ENCODE measurements around the gene ATP6V0B.

The ATP6V0B gene

DNA sequence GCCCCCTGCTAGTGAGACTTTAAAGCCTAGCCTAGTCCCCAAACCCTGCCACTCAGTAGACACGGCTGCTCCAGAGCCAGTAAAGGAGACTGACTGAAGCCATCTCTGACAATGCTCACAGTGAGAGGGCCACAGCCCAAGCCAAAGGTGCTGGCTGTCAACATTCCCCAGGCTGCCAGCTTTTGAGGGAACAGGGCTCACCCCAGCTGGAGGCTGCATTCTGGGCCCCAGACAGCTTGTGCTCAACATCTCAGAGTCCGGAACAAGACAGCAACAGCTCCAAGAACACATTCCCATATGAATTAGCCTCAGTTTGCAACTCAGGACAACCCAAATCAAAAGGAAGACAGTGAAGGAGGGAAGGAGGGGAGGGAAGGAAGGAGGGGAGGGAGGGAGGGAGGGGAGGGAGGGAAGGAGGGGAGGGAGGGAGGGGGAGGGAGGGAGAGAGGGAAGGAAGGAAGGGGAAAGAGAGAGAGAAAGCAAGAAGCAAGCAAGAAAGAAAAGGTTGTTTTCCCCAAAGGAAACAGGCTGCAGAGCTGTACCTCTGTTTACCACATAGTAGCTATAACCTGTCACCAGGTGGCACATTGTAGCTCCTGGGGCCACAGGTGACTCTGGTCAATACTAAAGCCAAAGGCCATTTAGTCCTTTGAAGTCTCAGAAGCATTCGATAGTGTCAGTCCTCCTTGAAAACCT lies 35.7 kb upstream of the ATP6V0B start:
- peaks cover 19 to 36% (median 32%) of the 10 kb centered on the region in 10 experiments for H3K4me1 ChIP-seq
- peaks cover 33 to 47% (median 41%) of the 10 kb centered on the region in 11 experiments for H3K27me3 ChIP-seq

GRCh38 chr1:43942411-43942810 lies 32.3 kb upstream of the ATP6V0B start:
- Histone ChIP-seq H3K4me1 (peaks cover 19 to 42% (median 32%) of the 10 kb centered on the region in 10 experiments), H3K4me2 (peak overlapping the region in 3 of 11 experiments; percentile 18 to 45 (median 33); a peak in 5 of 22 replicates), H3K9me3 (replicated peaks in 1 of 11) (no peaks in the 10 kb centered on the region), H3K36me3 (peaks cover 0 to 28% (median 7%) of the 10 kb centered on the region in 11 experiments; a peak in 10 of 22 replicates), H3K9ac (peak overlapping the region in 1 of 11 experiments; percentile 18; a peak in 1 of 22 replicates), H3K4me3 (no peak overlapping the region), H3K27me3 (peaks cover 1 to 14% (median 7%) of the 10 kb centered on the region in 11 experiments; a peak in 21 of 22 replicates), H3K27ac (no peak overlapping the region), H4K20me1 (peaks cover 0 to 44% (median 15%) of the 10 kb centered on the region in 11 experiments; a peak in 17 of 22 replicates)
- TF ChIP-seq Cebpa-rat (IDR thresholded peaks at IDR 0.05), result no peak

More for the DNA sequence above, 35.7 kb upstream of the ATP6V0B start:
- Histone ChIP-seq H3K4me2 (peak overlapping the region in 2 of 11 experiments; percentile 15 to 42; a peak in 3 of 22 replicates), H3K4me3 (no peak overlapping the region), H3K9me3 (replicated peaks in 1 of 11) (no peaks in the 10 kb centered on the region), H3K27ac (no peak overlapping the region), H3K36me3 (peaks cover 0 to 34% (median 10%) of the 10 kb centered on the region in 11 experiments; a peak in 13 of 22 replicates), H3K9ac (no peak overlapping the region), H4K20me1 (peaks cover 0 to 59% (median 39%) of the 10 kb centered on the region in 11 experiments; a peak in 19 of 22 replicates)
- TF ChIP-seq Cebpa-rat (IDR thresholded peaks at IDR 0.05), result no peak

DNA sequence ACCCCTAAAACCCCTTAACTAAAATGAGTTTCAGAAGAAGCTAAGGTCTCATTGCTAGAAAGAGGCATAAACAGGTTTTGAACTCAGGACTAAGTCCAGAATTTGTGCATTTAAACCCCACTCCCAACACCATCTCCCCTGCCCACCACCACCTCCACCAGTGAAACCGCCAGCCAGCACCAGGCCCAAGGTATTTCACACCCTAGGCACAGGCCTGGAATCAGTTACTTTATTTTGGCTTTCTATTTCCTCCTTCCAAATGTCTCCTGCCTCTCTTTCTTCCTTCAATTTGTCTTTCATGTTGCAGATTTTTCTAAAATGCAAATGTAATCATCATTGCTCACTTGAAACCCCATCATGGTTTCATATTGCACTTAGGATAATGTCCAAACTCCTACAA lies 29.9 kb upstream of the ATP6V0B start:
- Histone ChIP-seq H3K27me3 (no peaks in the 10 kb centered on the region), H3K27ac (no peak overlapping the region), H3K4me3 (peak overlapping the region in 4 of 10 experiments; percentile 21 to 77 (median 76); a peak in 4 of 20 replicates), H3K36me3 (peaks cover 5 to 27% (median 14%) of the 10 kb centered on the region in 11 experiments; a peak in 21 of 22 replicates), H3K9ac (peak overlapping the region in 3 of 11 experiments; percentile 10 to 25 (median 17); a peak in 4 of 22 replicates), H3K9me3 (replicated peaks in 1 of 11) (no peaks in the 10 kb centered on the region), H4K20me1 (peaks cover 0 to 48% (median 19%) of the 10 kb centered on the region in 11 experiments; a peak in 12 of 22 replicates), H3K4me2 (peak overlapping the region; percentile 69 to 100 (median 99)), H3K4me1 (peaks cover 34 to 57% (median 47%) of the 10 kb centered on the region in 10 experiments)
- no peak for TF ChIP-seq Cebpa-rat (IDR thresholded peaks at IDR 0.05)

DNA sequence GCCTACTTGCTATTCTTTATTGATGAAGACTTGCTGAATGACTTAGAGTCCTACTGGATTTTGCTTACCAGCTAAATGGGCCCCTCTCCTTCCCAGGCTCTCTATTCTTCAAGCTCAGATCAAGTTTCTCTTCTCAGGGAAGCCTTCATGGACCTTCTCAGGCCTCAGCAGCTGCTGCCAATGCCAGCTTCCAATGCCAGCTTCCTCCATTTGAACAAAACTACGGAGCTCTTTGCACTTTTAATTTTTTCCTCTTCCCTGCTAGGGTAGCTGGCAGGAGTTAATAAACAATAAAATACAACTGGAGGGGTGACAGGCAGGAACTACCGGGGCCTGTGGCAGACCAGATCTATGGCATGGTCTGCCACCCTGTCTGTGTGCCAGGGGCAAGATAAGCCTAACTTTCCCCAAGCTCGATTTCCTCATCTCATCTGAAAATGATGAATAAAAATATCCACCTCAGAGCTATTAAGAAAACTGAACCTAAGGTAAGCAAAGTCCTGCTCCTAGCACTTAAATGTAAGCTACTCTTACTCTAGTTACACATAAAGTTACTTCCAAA lies 29.0 kb upstream of the ATP6V0B start:
- Histone ChIP-seq H3K4me1 (peaks cover 34 to 58% (median 47%) of the 10 kb centered on the region in 10 experiments), H3K9ac (peak overlapping the region; percentile 88 to 100 (median 98)), H4K20me1 (peaks cover 0 to 55% (median 19%) of the 10 kb centered on the region in 11 experiments; a peak in 11 of 22 replicates), H3K4me2 (peak overlapping the region; percentile 78 to 100 (median 99)), H3K27ac (peak overlapping the region; percentile 91 to 100 (median 98); a peak in 21 of 22 replicates), H3K36me3 (peaks cover 13 to 36% (median 20%) of the 10 kb centered on the region in 11 experiments; a peak in 21 of 22 replicates), H3K4me3 (peak overlapping the region; percentile 74 to 92 (median 78)), H3K9me3 (replicated peaks in 1 of 11) (no peaks in the 10 kb centered on the region), H3K27me3 (no peaks in the 10 kb centered on the region)
- no peak for TF ChIP-seq Cebpa-rat (IDR thresholded peaks at IDR 0.05)

- Histone ChIP-seq H3K9me3 (replicated peaks in 1 of 11) (no peaks in the 10 kb centered on the region), H3K4me1 (peaks cover 34 to 65% (median 48%) of the 10 kb centered on the region in 10 experiments), H4K20me1 (peaks cover 0 to 62% (median 19%) of the 10 kb centered on the region in 11 experiments; a peak in 12 of 22 replicates), H3K9ac (peak within 1 kb of the TSS; percentile 88 to 100 (median 98)), H3K4me2 (peak within 1 kb of the TSS; percentile 78 to 100 (median 99)), H3K27ac (peak within 1 kb of the TSS; percentile 91 to 100 (median 98)), H3K36me3 (peaks cover 13 to 43% (median 22%) of the 10 kb centered on the region in 11 experiments; a peak in 21 of 22 replicates), H3K4me3 (peak within 1 kb of the TSS; percentile 74 to 92 (median 78)), H3K27me3 (no peaks in the 10 kb centered on the region)
- no peak for TF ChIP-seq Cebpa-rat (IDR thresholded peaks at IDR 0.05)
These were observed 28.3 kb upstream of the ATP6V0B start, which contains the start of gene IPO13 for GRCh38 chr1:43946236-43947060. Gene IPO13, plus strand, starts transcription at chr1:43946950. Its CDS starts 651 bp downstream, at chr1:43947601.

DNA sequence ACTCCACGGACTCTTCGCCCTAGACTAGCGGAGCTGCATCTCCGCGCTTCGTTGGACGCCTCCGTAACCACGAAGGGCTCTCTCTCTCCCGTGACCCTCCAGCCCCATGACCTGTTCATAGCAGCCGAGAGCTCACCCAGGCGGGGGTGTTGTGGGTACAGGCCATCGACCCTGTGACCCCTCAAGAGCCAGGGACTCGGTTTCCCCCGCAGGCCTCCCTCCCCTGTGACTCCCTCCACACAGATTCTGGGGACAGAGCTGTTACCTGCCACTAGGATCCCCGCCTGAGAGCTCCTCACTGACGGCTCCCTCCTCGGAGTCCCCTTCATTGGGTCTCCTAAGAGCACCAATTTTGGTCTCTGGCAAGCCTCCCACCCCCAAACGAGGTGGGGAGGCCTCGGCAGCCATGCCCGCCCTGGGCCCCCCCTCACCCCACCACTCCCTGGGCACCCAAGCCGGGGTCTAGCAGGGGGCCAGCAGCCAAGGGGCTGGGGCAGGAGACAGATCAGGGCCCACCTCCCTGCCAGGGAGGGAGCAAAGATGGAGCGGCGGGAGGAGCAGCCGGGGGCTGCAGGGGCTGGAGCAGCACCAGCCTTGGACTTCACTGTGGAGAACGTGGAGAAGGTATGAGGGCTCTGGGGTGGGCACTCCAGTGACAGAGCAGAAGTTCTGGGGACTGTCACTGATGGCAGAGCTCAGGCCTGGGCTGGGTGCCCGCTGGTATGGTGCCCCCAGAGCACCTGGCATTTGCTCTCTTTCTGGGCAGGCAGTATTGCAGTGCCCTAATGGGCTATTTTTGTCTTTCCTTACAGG lies 27.5 kb upstream of the ATP6V0B start:
- Histone ChIP-seq H3K27ac (peak overlapping the region; percentile 91 to 100 (median 98)), H3K27me3 (no peaks in the 10 kb centered on the region), H3K9ac (peak overlapping the region; percentile 88 to 100 (median 98)), H3K36me3 (peaks cover 13 to 47% (median 22%) of the 10 kb centered on the region in 11 experiments; a peak in 21 of 22 replicates), H3K9me3 (replicated peaks in 1 of 11) (no peaks in the 10 kb centered on the region), H4K20me1 (peaks cover 0 to 70% (median 21%) of the 10 kb centered on the region in 11 experiments; a peak in 12 of 22 replicates), H3K4me1 (peaks cover 34 to 60% (median 50%) of the 10 kb centered on the region in 10 experiments), H3K4me3 (peak overlapping the region; percentile 74 to 92 (median 78)), H3K4me2 (peak overlapping the region; percentile 78 to 100 (median 99))
- no peak for TF ChIP-seq Cebpa-rat (IDR thresholded peaks at IDR 0.05)

DNA sequence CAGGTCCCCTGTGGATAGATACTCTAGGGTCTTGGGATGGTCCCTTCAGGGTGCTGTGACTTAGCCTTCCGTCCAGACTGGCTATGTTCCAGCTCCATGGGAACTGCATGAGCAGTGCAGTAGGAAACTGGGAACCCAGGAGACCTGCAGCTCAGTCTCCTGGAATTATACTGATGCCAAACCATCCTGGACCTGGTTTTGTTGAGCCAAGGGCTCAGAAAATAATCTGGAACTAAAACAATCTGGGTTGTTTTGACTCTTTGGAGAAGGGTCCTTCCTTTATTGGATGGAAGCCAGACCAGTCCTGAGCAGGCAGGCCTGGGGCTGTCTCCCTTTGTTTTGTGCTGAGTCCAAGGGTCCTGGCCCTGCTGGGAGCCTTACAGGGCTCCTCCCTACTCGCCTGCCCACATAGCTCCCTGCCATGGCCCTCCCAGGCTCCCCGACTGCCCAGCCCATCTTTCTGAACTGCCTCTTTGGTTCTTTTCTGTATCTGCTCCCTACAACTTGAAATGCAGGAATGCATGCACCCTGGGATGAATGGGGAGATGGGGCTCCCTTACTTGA lies 26.8 kb upstream of the ATP6V0B start:
- H3K27ac ChIP-seq, result peak overlapping the region in 9 of 11 experiments; percentile 96 to 100 (median 99); a peak in 15 of 22 replicates

More for the DNA sequence above, 26.8 kb upstream of the ATP6V0B start:
- H3K36me3 ChIP-seq, result peaks cover 13 to 45% (median 22%) of the 10 kb centered on the region in 11 experiments; a peak in 21 of 22 replicates
- H4K20me1 ChIP-seq, result peaks cover 0 to 70% (median 26%) of the 10 kb centered on the region in 11 experiments; a peak in 15 of 22 replicates
- H3K9ac ChIP-seq, result peak overlapping the region; percentile 88 to 100 (median 98)
- H3K27me3 ChIP-seq, result no peaks in the 10 kb centered on the region
- peak overlapping the region; percentile 74 to 92 (median 78) for H3K4me3 ChIP-seq
- H3K4me1 ChIP-seq, result peaks cover 39 to 58% (median 51%) of the 10 kb centered on the region in 10 experiments
- no peak for TF ChIP-seq Cebpa-rat (IDR thresholded peaks at IDR 0.05)
- no peaks in the 10 kb centered on the region for H3K9me3 ChIP-seq (replicated peaks in 1 of 11)
- peak overlapping the region; percentile 78 to 100 (median 99) for H3K4me2 ChIP-seq
